ENCODE results near the gene ORAI3.

Gene ORAI3

DNA sequence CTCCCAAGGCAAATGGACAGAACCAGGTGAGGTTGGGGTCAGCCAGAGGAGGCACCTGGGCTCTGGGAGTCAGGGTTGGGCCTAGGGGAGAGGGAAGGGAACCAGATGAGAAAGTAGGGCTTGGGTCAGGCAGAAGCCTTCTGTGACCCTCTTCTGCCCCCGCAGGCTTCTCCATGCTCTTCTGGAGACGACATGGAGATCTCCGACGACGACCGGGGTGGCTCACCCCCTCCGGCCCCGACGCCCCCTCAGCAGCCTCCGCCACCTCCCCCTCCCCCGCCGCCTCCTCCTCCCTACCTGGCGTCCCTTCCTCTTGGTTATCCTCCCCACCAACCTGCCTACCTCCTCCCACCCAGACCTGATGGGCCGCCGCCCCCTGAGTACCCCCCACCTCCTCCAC lies 16.6 kb downstream of the ORAI3 start:
- DNase-seq (ENCODE audit: extremely low read depth, low read depth), result no peak
- TF ChIP-seq, protein P1, sequence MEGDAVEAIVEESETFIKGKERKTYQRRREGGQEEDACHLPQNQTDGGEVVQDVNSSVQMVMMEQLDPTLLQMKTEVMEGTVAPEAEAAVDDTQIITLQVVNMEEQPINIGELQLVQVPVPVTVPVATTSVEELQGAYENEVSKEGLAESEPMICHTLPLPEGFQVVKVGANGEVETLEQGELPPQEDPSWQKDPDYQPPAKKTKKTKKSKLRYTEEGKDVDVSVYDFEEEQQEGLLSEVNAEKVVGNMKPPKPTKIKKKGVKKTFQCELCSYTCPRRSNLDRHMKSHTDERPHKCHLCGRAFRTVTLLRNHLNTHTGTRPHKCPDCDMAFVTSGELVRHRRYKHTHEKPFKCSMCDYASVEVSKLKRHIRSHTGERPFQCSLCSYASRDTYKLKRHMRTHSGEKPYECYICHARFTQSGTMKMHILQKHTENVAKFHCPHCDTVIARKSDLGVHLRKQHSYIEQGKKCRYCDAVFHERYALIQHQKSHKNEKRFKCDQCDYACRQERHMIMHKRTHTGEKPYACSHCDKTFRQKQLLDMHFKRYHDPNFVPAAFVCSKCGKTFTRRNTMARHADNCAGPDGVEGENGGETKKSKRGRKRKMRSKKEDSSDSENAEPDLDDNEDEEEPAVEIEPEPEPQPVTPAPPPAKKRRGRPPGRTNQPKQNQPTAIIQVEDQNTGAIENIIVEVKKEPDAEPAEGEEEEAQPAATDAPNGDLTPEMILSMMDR (IDR thresholded peaks at IDR 0.05; ENCODE audit: low read depth, low read length), result no peak

DNA sequence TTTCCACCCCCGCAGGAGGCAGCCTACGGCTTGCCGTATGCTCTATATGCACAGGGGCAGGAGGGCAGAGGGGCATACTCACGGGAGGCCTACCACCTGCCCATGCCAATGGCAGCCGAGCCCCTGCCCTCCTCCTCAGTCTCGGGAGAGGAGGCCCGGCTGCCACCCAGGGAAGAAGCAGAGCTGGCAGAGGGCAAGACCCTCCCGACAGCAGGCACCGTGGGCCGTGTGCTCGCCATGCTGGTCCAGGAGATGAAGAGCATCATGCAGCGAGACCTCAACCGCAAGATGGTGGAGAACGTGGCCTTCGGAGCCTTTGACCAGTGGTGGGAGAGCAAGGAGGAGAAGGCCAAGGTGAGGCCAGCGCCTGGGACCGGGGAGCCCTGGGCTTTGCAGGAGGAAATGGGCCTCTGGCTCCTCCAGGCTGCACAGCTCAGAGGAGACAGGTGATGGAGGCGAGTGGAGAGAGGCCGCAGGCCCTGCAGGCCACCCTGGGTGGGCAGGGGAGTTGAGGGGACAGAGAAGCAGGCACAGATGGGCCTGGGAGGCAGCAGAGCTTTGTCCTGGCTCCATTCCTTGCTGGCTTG lies 17.3 kb downstream of the ORAI3 start:
- DNase-seq (ENCODE audit: extremely low read depth, low read depth), result no peak
- TF ChIP-seq, protein P1 (IDR thresholded peaks at IDR 0.05; ENCODE audit: low read depth, low read length), result no peak

DNA sequence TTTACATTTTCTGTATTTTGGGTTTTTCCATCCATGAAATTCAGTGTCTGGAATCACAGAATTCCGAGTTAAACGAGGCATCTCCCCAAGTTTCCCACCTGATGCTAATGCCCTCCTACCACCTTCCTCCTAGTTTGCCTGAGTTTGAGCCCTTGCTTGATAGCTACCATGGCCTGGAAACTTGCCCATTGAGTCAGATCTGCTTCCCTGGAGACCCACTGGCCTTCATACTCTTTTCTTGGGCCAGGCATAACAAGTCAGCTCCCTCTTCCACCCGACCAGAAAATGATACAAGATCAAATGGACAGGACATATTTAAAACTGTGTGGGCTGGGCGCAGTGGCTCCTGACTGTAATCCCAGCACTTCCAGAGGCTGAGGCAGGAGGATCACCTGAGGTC lies 18.9 kb downstream of the ORAI3 start:
- DNase-seq (ENCODE audit: extremely low read depth, low read depth), result no peak

DNA sequence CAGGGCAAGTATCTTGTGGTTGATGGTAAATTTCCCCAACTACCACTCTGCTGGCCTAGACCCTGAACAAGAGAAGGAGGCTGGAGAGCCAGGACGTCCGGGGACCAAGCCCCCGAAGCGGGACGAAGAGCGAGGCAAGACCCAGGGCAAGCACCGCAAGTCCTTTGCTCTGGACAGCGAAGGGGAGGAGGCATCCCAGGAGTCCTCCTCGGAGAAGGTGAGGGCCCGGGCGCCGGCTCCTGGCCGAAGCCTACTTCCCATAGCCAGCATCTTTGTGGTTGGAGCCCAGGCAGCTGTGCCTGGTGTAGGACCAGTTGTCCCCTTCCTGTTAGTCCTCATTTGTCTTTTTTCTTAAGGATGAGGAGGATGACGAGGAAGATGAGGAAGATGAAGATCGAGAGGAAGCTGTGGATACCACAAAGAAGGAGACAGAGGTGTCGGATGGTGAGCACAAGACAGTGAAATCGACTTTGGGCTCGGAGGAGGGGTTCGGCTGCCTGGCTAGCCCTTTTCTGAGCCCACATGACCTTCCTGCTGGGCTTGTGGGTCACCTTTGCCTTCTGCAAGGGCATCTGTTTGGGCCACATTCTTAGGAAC lies 20.5 kb downstream of the ORAI3 start:
- no peak for DNase-seq (ENCODE audit: extremely low read depth, low read depth)
- TF ChIP-seq, protein P1 (IDR thresholded peaks at IDR 0.05; ENCODE audit: low read depth, low read length), result no peak

More for the DNA sequence above, 18.9 kb downstream of the ORAI3 start:
- TF ChIP-seq, protein P1 (IDR thresholded peaks at IDR 0.05; ENCODE audit: low read depth, low read length), result no peak

DNA sequence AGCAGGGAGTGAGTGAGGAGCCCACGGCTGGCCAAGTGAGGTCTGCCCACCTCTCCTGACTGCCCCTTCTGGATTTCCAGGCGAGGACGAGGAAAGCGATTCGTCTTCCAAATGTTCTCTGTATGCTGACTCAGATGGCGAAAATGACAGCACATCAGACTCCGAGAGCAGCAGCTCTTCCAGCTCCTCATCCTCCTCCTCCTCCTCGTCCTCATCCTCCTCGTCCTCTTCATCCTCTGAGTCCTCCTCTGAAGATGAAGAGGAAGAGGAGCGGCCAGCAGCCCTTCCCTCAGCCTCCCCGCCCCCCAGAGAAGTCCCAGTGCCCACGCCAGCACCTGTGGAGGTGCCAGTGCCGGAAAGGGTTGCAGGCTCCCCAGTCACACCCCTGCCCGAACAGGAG lies 22.4 kb downstream of the ORAI3 start:
- TF ChIP-seq, protein P1 (IDR thresholded peaks at IDR 0.05; ENCODE audit: low read depth, low read length), result no peak

DNA sequence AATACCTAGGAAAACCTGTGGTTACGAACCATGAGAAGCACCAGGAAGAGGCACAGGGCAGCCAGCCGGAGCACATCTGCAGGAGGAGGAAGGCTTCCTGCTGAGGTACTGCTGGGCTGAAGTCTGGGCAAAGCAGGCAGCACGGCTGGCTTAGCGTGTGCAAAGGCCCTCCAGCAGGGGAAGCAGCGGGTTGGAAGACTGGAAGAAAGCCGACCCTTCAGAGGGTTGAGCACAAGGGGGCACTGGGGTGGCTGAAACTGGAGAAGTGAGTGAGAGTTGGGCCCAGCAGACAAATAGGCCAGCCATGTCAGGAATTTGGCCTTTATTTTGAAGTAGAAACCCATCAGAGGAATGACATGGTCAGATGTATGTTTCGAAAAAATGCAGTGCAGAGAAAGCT lies 24.0 kb downstream of the ORAI3 start:
- TF ChIP-seq, protein P1 (IDR thresholded peaks at IDR 0.05; ENCODE audit: low read depth, low read length), result peak; percentile 4
- DNase-seq (ENCODE audit: extremely low read depth, low read depth), result no peak

More for the DNA sequence above, 22.4 kb downstream of the ORAI3 start:
- no peak for DNase-seq (ENCODE audit: extremely low read depth, low read depth)

DNA sequence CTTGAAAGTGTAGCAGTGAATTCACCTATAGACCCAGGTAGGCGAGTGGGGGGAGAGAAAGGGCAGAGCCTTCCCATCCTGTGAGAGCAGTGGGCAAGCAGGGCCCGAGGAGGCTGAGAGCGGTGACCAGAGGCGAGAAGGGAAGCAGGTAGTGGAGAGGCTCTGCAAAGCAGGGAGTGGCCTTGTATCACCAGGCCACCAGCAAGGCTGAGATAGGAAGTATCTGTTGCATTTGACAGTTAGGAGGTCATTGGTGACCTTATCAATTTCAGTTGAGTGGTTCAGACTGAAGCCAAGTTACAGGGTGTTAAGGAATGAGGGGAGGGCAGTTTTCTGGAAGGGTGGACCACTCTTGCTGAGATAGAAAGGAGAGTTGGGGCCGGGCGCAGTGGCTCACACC lies 25.5 kb downstream of the ORAI3 start:
- TF ChIP-seq, protein P1 (IDR thresholded peaks at IDR 0.05; ENCODE audit: low read depth, low read length), result no peak

More for the DNA sequence above, 25.5 kb downstream of the ORAI3 start:
- DNase-seq (ENCODE audit: extremely low read depth, low read depth), result no peak
